HCT116 (cell line): ENCODE measurements around the gene MAGEH1. TPM values are rescaled to one million over a fixed set of nuclear protein-coding genes. Genes with fewer than 3 reads are reported as not detected.

Source experiments
- ATAC-seq: fragments of 200-7000 bp; cut with Tn5 transposase; 2 replicates; pipeline ENCODE4 v1.9.1; 2020; ENCODE audit warnings: mild to moderate bottlenecking, moderate library complexity
- BruUV-seq: library from RNA; stranded (reverse); fragments of 400-500 nt; replicated peaks from 2 replicates; lab custom pipeline; 2021; lab: Mats Ljungman, UMichigan
- CTCF ChIA-PET: fragments of 300-600 bp; sonication (Branson Sonifier 250); formaldehyde crosslinking; loops from one replicate; lab custom pipeline; 2021; ENCODE audit warnings: antibody characterized with exemption; lab: Charles Lee
- POLR2A ChIA-PET: fragments of 300-600, 350-600 bp; sonication (Branson Sonifier 250); formaldehyde crosslinking; loops from one replicate; lab custom pipeline; 2021; ENCODE audit warnings: antibody characterized with exemption; lab: Charles Lee
- RAD21 ChIA-PET, 2 experiments: fragments of 300-600 bp; sonication (Branson Sonifier 250); formaldehyde crosslinking; loops; one replicate each; lab custom pipeline; 2023; ENCODE audit warnings: low total read pairs in 2 of 2; ENCODE audit not compliant: uncharacterized antibody in 2 of 2, unreplicated experiment in 2 of 2, low non-redundant PET in 1 of 2; lab: Charles Lee
- DNase-seq: peaks from one replicate; pipeline ENCODE4 v3.0.0-alpha.2; 2010; ENCODE audit warnings: low read depth, low spot score
- H2AFZ ChIP-seq: fragments of 200-600 bp; shearing (Covaris generic), sonication (generic); 2 replicates; pipeline ENCODE4 v1.6.1; 2017; ENCODE audit warnings: low read depth, mixed run types, mixed read lengths, antibody characterized with exemption, low read length; ENCODE audit not compliant: poor library complexity, severe bottlenecking
- H3K27ac ChIP-seq: 2 replicates; pipeline ENCODE4 v1.5.1; 2012; ENCODE audit warnings: low read depth, low read length
- H3K27me3 ChIP-seq: fragments of 200-600 bp; sonication (generic); 2 replicates; pipeline ENCODE4 v1.6.1; 2016; ENCODE audit warnings: mixed run types, low read length, mixed read lengths; ENCODE audit not compliant: insufficient read depth
- H3K36me3 ChIP-seq, 2 experiments: fragments of 200-500 bp in 1 of 2; fragments of 200-600 bp in 1 of 2; sonication (Bioruptor generic) in 1 of 2; sonication (generic) in 1 of 2; 2 replicates each; pipeline versions ENCODE4 v1.5.1 to v1.6.1; 2014 to 2016; ENCODE audit warnings: low read length in 2 of 2, inconsistent platforms in 1 of 2, mixed read lengths in 1 of 2, mixed run types in 1 of 2; ENCODE audit not compliant: insufficient read depth in 2 of 2, control insufficient read depth in 1 of 2
- H3K4me1 ChIP-seq, 2 experiments: fragments of 200-600 bp in 1 of 2; sonication (generic) in 1 of 2; 2 replicates each; pipeline versions ENCODE4 v1.5.1 to v1.6.1; 2012 to 2017; ENCODE audit warnings: low read length in 2 of 2, inconsistent platforms in 1 of 2, mild to moderate bottlenecking in 1 of 2, mixed read lengths in 1 of 2, mixed run types in 1 of 2, moderate library complexity in 1 of 2; ENCODE audit not compliant: insufficient read depth in 2 of 2, control insufficient read depth in 1 of 2
- H3K4me2 ChIP-seq: fragments of 200-600 bp; sonication (generic); 2 replicates; pipeline ENCODE4 v1.6.1; 2017; ENCODE audit warnings: mixed run types, low read length, mixed read lengths
- H3K4me3 ChIP-seq, 2 experiments: fragments of 200-600 bp in 1 of 2; sonication (generic) in 1 of 2; replicated peaks in 1 of 2; 2 replicates each; pipeline ENCODE4 v1.5.1; 2011 to 2016; ENCODE audit warnings: low read length in 2 of 2, control low read depth in 1 of 2, low read depth in 1 of 2, mild to moderate bottlenecking in 1 of 2, mixed read lengths in 1 of 2, mixed run types in 1 of 2
- H3K79me2 ChIP-seq: fragments of 200-600 bp; sonication (generic); 2 replicates; pipeline ENCODE4 v1.6.1; 2017; ENCODE audit warnings: mild to moderate bottlenecking, mixed run types, low read length, moderate library complexity, mixed read lengths; ENCODE audit not compliant: insufficient read depth
- H3K9ac ChIP-seq: fragments of 200-600 bp; sonication (generic); 2 replicates; pipeline ENCODE4 v1.6.1; 2016; ENCODE audit warnings: low read length, mixed read lengths
- H3K9me2 ChIP-seq: fragments of 200-600 bp; sonication (generic), shearing (Covaris generic); 2 replicates; pipeline ENCODE4 v1.6.1; 2017; ENCODE audit warnings: mixed run types, mild to moderate bottlenecking, moderate library complexity; ENCODE audit not compliant: insufficient read depth
- H3K9me3 ChIP-seq, 2 experiments: fragments of 200-500 bp in 1 of 2; fragments of 200-600 bp in 1 of 2; sonication (Bioruptor generic) in 1 of 2; sonication (generic) in 1 of 2; 2 replicates each; pipeline ENCODE4 v1.6.1; 2014 to 2017; ENCODE audit warnings: low read length in 2 of 2, mixed read lengths in 2 of 2, inconsistent platforms in 1 of 2, low read depth in 1 of 2, mild to moderate bottlenecking in 1 of 2, mixed run types in 1 of 2, moderate library complexity in 1 of 2; ENCODE audit not compliant: control insufficient read depth in 1 of 2, insufficient read depth in 1 of 2
- H4K20me1 ChIP-seq: fragments of 200-600 bp; sonication (generic), shearing (Covaris generic); 2 replicates; pipeline ENCODE4 v1.6.1; 2017; ENCODE audit warnings: mixed run types, mild to moderate bottlenecking, moderate library complexity; ENCODE audit not compliant: insufficient read depth
- ATF3 ChIP-seq: IDR thresholded peaks from 2 replicates; pipeline ENCODE4 v1.6.1; 2012
- CEBPB ChIP-seq: IDR thresholded peaks from 2 replicates; pipeline ENCODE4 v1.6.1; 2012; ENCODE audit warnings: low read depth
- EGR1 ChIP-seq: IDR thresholded peaks from 2 replicates; pipeline ENCODE4 v1.6.1; 2012; ENCODE audit warnings: low read depth
- ELF1 ChIP-seq: IDR thresholded peaks from 2 replicates; pipeline ENCODE4 v1.6.1; 2012; ENCODE audit warnings: low read depth, borderline replicate concordance
- EZH2 ChIP-seq: fragments of 200-600 bp; sonication (generic); IDR thresholded peaks from 2 replicates; pipeline ENCODE4 v1.6.1; 2017; ENCODE audit warnings: antibody characterized with exemption, mixed run types
- EZH2phosphoT487 ChIP-seq: fragments of 200-600 bp; IDR thresholded peaks from 2 replicates; pipeline ENCODE4 v1.6.1; 2018; ENCODE audit warnings: antibody characterized with exemption, borderline replicate concordance
- FOSL1 ChIP-seq: IDR thresholded peaks from 2 replicates; pipeline ENCODE4 v1.6.1; 2012; ENCODE audit warnings: low read depth
- JUND ChIP-seq: IDR thresholded peaks from 2 replicates; pipeline ENCODE4 v1.6.1; 2012
- POLR2A ChIP-seq: IDR thresholded peaks from 2 replicates; pipeline ENCODE4 v1.7.0; 2011; ENCODE audit warnings: borderline replicate concordance; ENCODE audit not compliant: insufficient read depth, insufficient read length; ENCODE audit errors: extremely low read depth
- RAD21 ChIP-seq: IDR thresholded peaks from 2 replicates; pipeline ENCODE4 v1.6.1; 2012; ENCODE audit warnings: low read depth, mild to moderate bottlenecking
- TCF7L2 ChIP-seq: IDR thresholded peaks from 2 replicates; pipeline ENCODE4 v1.7.0; 2011; ENCODE audit warnings: borderline replicate concordance, inconsistent platforms; ENCODE audit not compliant: insufficient read depth, insufficient read length; ENCODE audit errors: extremely low read depth
- ZFX ChIP-seq: fragments of 450-650 bp; IDR thresholded peaks from 2 replicates; pipeline ENCODE4 v1.6.1; 2017
- intact Hi-C: fragments of 100-400 bp; cut with micrococcal nuclease; formaldehyde crosslinking; loops from 2 replicates; pipeline ENCODE4 v1.10.0; 2022
- total RNA-seq: library from RNA; stranded (reverse); gene quantifications from one replicate; pipeline ENCODE4 v1.2.1, GENCODE V29; 2021; ENCODE audit not compliant: unreplicated experiment

Gene MAGEH1
- total RNA-seq, 1 experiment from 2014 or later = 0.20 TPM

DNA sequence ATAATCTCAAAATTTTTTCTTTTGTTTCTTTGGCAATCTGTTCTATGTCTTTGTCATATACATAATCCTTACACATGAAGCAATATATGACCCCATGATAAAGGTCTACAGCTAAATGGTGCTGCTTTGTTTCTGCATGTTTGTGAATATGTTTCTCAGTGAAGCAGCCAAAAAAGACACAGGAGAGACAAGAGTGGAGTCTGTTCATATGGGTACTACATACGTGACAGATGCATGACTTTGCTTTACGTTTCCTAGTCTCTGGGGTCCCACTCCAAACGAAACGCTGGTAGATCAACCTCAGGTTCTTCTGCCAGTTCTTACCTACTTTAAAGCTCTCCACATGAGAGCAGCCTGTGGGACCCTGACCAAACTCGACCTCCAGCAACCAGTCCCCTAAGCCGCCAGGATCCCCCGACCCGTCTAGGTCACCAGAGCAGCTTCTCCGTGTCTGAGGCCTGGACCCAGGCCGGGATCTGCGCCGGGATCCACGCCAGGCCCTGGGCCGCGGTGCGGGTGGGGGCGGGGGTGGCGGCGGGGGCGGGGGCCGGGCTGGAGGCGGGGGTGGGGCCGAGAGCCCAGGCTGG, 36.2 kb downstream of the MAGEH1 start:
- POLR2A ChIA-PET = no interaction called here
- no TSS peak for BruUV-seq
- H3K27ac ChIP-seq = no peak overlapping the region

GRCh38 chrX:55488593-55489313, 36.8 kb downstream of the MAGEH1 start:
- H3K4me3 ChIP-seq = no peak overlapping the region
- no peaks in the 10 kb centered on the region for H3K9me3 ChIP-seq
- H3K9me2 ChIP-seq = no peaks in the 10 kb centered on the region
- H2AFZ ChIP-seq = no peak overlapping the region
- H3K79me2 ChIP-seq = no peaks in the 10 kb centered on the region
- no peaks in the 10 kb centered on the region for H4K20me1 ChIP-seq
- CTCF ChIA-PET = no interaction called here
- no peaks in the 10 kb centered on the region for H3K27me3 ChIP-seq
- H3K36me3 ChIP-seq = no peaks in the 10 kb centered on the region
- no TSS peak for BruUV-seq
- no peak for TF ChIP-seq CEBPB
- no peak for TF ChIP-seq ATF3
- TF ChIP-seq ELF1 = no peak
- no peak for TF ChIP-seq EZH2phosphoT487
- no peak for TF ChIP-seq ZFX
- no peak for TF ChIP-seq RAD21
- TF ChIP-seq POLR2A = no peak
- no peak for TF ChIP-seq EGR1
- no peak for TF ChIP-seq EZH2
- TF ChIP-seq JUND = no peak
- RAD21 ChIA-PET = no interaction called here
- intact Hi-C loops = no loop called here
- H3K4me2 ChIP-seq = no peak overlapping the region
- H3K9ac ChIP-seq = no peak overlapping the region
- no peak for DNase-seq
- no peak overlapping the region for H3K27ac ChIP-seq
- no peak for ATAC-seq
- H3K4me1 ChIP-seq = no peaks in the 10 kb centered on the region
- POLR2A ChIA-PET = no interaction called here

More for the DNA sequence above, 36.2 kb downstream of the MAGEH1 start:
- ChIA-PET CTCF (no interaction called here), RAD21 (no interaction called here)
- H2AFZ ChIP-seq = no peak overlapping the region
- H3K36me3 ChIP-seq = no peaks in the 10 kb centered on the region
- TF ChIP-seq ELF1 = no peak
- TF ChIP-seq FOSL1 = no peak
- TF ChIP-seq CEBPB = no peak
- TF ChIP-seq TCF7L2 = no peak
- intact Hi-C loops = no loop called here
- DNase-seq = no peak
- H3K79me2 ChIP-seq = no peaks in the 10 kb centered on the region
- H3K4me1 ChIP-seq = no peaks in the 10 kb centered on the region
- no peaks in the 10 kb centered on the region for H3K27me3 ChIP-seq
- no peaks in the 10 kb centered on the region for H3K9me2 ChIP-seq
- H3K4me2 ChIP-seq = no peak overlapping the region
- H3K9me3 ChIP-seq = no peaks in the 10 kb centered on the region
- no peaks in the 10 kb centered on the region for H4K20me1 ChIP-seq
- H3K4me3 ChIP-seq = no peak overlapping the region
- no peak for ATAC-seq
- H3K9ac ChIP-seq = no peak overlapping the region
